Raji (cell line): ENCODE results near the gene MAGIX.
A peak's percentile ranks its signal among the peaks of the same experiment; 100 is the strongest.

Source experiments
- POLR2A ChIP-seq: IDR thresholded peaks from 2 replicates; pipeline ENCODE4 v1.6.1; 2011; ENCODE audit warnings: low read depth, low read length, control low read depth; ENCODE audit not compliant: insufficient read depth

Gene MAGIX

DNA sequence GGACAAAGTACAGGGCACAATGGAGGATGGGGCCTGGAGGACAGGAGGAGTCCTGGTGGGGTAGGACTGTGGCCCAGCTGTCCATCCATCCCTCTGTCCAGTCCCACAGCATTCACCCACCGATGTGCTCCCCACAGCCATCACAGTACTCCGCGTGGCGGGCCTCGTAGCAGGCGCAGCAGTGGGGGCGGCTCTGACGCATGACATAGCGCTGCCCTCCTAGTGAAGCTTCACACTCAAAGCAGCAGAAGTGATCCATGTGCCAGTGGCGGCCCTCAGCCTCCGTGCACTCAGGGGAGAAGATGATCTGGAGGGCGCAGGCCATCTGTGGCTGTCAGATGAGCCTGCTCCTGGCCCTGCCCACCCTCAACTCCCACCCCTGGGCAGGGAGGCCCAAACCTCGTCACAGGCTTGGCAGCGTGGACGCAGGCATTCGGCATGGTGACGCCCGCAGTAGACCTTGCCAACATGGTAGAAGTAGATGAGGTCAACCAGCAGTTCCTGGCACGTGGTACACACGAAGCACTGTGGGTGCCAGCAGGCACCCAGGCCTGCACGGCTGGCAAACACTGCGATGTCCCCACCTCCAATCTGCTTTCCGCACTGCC lies 15.4 kb downstream of the MAGIX start:
- no peak for TF ChIP-seq POLR2A

DNA sequence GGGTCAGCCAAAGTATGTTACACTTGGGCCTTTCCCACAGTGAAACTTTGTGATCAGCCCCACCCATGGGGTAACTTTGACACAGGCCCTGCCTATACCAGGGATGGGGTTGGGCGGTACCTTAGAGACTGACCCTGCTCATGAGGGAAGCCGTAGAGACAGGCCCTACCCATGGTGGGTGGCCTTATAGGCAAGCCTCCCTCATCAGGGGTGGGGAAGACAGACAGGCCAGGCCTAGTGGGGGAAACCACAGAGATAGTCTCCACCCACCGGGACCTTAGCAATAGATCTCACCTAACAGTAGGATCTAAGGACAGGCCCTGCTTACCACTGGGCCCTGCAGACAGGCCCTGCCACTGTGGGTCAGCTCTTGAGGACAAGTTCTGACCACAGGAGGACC lies 16.0 kb downstream of the MAGIX start:
- TF ChIP-seq POLR2A = no peak

DNA sequence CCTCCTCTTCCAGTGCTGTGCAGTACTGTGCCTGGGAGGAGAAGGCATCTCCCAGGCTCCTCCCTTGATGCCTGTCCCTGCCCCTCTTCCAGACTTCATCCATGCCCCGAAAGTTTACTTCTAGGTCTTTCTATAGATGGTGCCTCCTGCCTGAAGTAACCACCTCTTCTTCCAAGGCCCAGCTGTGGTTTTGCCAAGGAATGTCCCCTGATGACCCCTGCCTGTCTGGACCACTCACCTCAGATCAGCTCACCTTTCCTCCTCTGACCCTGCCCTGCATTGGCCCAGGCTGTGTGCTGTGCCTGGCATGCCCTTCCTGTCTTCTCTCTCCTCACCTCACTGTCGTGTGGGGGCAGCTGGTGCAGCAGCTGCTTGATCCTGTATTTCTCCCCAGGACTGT lies 16.8 kb downstream of the MAGIX start:
- TF ChIP-seq POLR2A = no peak

DNA sequence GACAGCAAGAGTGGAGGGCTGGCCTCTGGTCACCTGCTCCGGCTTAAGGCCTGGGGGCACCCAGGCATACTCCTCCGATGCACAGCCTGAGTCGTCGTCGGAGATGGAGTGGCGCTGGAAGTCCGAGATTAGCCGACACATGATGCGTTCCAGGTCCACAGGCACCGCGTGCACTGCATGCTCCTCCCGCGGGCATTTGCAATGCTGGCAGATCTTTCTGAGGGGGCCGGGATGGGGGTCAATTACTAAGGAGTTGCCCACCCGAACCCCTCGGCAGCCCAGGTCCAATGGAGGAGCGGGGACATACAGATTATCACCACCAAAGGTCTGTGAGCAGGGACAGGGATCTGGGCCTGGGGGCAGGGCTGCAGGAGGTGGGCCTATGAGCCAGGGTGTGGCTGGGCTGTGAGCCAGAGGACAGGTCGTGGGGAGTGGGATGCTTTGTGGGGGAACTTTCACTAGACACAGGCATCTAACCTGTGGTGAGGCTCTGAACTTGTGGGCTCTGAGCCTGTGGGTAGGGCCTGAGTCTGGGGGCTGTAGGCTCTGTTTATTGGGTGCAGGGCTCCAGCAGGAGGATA lies 21.2 kb downstream of the MAGIX start:
- TF ChIP-seq POLR2A = no peak

DNA sequence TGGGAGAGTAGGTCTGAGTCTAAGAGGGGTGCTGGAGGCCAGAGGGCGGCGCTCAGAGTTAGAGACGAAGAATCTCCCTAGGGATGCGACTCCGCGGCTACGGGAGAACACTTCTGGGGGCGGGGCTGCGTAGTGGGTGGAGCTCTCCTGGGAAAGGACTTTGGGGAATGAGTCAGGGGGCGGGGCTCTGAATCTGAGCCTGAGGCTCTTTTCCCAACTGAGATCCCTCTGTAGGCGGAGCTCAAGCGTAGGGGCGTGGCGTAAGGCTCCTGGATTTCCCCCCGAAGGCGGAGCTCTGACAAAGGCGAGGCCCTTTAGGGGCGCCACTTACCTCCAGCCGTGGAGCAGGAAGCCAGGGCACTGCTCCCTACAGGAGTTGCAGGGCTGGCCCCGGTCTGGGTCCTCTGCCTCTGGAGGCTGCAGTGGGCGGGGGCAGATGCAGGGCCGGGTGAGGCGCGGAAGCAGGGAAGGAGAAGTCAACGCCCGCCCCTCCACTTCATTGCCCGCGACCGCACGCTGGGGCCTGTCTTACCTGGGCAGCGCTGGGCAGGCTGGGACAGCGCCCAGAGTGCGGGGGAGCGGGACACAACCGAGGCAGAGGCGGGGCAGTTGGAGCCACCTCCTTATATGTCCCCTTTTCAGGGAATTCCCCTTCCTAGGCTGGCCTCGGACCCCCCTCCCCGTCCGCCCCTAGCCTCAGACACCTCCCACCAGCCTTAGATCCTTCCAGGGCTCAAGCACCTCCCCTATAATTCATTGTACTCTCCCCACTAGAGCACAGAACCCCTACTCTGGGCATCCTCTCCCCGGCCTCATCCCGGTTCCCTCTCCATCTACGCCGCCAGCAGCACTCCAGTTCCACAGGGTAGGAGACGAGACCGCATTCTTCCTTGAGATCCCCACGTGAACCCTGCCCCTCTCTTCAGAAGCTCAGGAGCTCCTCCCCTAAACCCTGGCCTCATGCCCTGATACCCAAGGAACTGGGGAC lies 22.0 kb downstream of the MAGIX start:
- no peak for TF ChIP-seq POLR2A

DNA sequence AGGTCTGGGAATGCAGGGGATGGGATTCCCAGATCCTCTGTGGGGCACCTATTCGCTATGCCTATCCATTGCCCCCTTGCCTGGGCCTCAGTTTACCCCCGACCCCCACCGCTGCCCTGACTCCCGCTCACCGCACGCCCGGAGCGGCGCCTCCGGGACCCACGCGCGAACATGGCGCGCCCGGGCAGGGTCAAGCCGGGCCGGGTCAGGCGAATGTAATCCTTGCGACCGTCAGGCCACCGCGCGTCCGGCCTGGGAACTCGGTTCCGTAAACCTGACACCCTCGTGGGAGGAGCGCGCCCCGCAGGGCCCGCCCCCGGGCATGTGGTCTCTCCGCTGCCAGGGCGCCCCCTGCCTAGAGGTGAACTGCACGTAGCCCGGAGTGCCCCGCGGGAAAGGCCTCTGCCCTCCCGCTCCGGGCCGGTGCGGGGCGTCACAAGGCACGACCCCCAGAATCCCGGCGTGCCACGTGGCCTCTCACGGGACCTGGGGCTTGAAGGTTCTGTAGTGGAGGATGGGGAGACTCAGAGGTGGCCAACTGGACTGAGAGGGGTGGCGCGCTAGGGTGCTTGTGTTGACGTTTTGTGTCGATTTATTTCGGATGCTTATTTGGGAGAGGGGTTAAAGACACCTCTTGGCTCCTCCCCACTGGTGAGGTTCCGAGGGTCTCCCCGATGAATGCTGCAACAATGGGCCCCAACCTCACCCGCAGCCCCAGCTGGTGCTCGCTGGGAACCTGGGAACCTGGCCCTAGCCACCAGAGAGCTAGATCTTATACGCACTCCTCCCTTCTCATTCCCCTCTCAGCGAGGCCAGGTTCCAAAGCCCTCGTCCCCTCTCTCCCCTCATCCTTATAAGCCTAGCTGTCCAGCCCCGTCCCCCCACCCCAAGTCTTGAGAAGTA lies 23.8 kb downstream of the MAGIX start, which contains the start of gene PRICKLE3:
PRICKLE3 (minus strand) TSS at position 249 of the 903 bp plus-strand sequence; CDS start at position 173, 76 bp downstream.
- TF ChIP-seq POLR2A = peak; percentile 74

DNA sequence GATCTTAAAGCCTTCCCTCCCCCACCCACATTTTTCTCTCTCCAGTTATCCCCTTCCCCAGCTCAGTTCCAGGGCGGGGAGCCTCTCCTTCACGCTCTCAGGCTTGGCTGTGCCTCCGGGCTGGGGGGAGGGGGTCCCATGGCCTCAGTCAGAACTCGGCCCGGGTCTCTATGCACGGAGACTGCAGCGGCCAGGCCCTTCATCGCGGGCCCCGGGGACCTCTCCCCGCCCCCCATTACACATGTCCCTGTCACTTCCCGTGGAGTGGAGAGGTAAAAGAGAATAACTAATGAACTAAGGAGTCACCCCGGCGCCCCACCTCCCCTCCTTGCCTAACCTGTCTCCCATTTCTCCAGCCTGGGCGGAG lies 24.5 kb downstream of the MAGIX start:
- TF ChIP-seq POLR2A = no peak

DNA sequence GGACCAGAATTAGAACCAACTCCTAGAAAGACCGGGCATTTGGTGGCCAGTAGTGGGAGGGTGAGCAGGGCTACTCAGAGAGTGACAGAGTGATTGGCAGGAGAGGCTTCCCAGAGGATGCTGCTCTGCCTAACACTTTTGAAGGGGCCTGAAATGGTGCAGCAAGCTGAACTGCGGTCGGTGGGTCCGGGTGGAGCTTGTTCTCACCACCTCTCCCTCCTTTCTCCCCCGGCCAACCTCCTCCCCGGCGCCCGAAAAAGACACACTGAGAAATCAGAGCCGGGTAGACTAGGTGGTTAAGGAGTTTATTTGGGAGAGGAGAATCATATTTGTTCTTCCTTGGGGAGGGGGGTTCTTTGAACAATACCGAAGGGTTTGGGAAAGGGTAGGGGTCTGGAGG lies 25.0 kb downstream of the MAGIX start:
- no peak for TF ChIP-seq POLR2A

DNA sequence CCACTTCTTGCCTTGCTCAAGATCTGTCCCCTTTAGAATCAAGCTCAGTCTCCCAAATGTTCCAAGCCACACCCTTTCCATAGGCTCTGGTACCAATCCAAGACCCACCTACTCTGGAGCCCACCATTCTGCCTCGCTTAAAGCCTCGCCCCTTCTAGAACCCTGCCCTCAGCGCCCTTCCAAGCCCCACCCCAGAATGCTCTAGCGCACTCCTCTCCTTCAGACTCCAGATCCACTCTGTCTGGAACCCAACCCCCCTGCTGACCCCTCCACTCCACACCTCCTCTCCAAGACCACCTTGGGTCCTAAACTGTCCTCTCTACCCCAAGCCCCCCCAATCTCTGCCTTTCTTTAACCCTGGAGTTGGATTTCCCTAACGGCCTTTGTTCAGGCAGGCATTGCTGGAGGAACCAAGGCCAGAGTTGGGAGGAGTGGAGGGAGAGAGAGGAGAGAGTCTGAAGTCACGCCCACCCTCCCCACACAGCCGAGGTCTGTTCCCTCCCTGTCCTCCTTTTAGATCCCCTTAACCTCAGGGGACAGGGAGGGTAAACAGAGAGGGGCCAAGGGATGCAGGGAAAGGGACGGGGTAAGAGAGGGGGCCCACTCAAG lies 26.0 kb downstream of the MAGIX start:
- TF ChIP-seq POLR2A = no peak

DNA sequence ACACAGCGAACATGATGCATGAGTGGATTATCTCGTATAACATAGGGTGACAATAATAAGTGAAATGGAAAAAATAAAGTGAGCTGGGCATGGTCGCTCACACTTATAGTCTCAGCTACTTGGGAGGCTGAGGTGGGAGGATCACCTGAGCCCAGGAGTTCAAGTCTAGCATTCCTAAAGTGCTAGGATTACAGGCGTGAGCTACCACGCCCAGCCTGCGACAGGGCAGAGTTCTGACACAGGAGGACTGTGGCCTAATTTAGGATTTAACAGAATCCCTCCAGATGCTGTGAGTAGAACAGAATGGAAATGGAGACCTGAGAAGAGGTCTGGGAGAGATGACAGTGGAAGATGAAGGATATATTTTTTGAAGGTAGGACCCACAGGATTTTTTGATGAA lies 27.0 kb downstream of the MAGIX start:
- TF ChIP-seq POLR2A = no peak

DNA sequence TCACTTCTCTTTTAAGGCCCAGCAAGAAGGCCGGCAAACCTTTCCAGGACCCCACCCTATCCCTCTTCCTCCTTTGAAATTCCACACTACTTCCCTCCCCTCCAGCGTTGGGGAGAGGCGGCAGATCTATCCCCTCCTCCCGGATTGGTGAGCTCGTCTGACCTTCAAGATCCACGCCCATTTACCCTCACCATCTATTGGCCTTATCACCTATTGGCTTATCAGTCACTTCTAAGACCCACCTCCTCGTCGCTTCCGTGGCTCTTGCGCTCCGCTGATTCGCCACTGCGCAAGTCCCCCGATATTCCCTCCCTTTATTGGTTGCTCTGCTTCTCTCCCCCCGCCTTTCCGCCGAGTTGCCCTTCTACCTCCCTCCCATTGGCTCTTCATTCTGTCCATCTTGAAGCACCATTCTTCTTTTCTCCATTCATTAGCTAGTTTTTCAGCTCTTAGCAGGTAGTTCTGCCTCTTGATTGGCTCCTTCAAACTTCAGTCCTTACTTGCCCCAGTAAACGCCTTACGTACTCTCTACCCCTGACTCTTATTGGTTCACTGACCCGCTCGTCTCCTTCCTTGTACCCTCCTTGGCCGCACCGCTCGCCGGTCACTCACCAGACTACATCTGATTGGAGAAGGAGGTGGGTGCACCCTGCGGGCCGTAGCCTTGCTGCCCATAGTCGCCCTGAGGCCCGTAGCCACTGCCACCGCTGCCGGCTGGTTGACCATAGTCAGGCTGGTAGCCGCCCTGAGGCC lies 28.4 kb downstream of the MAGIX start:
- peak; percentile 89 for TF ChIP-seq POLR2A

DNA sequence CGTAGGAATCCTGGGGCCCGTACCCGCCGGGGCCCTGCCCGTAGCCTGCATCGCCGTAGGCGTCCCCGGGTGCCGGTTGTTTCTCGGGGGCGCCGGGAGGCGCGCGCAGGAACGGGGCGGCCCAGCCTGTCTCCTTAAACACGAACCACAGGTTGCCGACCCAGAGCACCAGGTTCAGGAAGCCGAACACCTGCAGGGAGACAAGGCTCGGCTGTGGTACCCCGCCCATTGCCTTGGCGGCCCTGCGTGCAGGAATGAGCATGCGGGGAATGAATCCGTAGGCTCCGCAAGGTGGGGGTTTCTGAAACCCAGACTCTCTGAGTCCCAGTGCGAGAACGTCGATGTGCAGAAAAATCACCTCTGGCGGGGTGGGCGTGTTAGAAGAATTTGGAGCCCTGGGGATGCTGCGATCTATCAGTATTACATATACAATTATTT lies 29.0 kb downstream of the MAGIX start:
- TF ChIP-seq POLR2A = no peak

DNA sequence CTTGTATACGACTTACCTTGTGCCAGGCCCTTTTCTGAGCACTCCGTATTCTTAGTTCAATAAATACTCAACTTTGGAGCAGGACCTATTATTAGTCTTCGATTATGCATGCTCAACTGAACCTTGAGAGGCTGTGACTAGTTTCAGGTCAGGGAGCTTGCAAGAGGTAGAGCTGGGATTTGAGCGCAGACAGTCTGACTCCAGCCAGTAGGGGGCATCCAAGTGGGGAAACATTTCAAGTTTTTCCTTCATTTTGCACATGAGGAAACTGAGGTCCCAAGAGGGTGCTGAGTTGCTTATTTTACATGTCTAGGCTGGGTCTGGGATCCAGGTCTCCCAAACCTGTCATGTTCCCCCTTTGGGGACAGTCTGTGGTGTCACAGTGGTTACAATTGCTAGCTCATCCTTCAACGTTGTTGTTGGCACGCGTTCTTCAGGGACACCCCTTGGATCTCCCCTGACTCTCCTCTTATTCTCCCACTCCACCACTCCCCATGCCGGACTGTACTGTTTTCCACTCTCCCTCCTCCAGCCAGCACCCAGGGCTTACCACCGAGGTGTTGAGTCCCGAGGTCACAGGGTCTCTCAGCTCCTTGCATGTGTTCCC lies 30.3 kb downstream of the MAGIX start:
- TF ChIP-seq POLR2A = no peak
